GM19025 (cell line): ENCODE data around the gene ZSWIM6.

Source experiments
- ATAC-seq: cut with Tn5 transposase; IDR thresholded peaks from one replicate; pipeline ENCODE4 v1.9.1; 2021; ENCODE audit warnings: mild to moderate bottlenecking, low read depth, moderate library complexity; ENCODE audit not compliant: unreplicated experiment

Gene ZSWIM6

DNA sequence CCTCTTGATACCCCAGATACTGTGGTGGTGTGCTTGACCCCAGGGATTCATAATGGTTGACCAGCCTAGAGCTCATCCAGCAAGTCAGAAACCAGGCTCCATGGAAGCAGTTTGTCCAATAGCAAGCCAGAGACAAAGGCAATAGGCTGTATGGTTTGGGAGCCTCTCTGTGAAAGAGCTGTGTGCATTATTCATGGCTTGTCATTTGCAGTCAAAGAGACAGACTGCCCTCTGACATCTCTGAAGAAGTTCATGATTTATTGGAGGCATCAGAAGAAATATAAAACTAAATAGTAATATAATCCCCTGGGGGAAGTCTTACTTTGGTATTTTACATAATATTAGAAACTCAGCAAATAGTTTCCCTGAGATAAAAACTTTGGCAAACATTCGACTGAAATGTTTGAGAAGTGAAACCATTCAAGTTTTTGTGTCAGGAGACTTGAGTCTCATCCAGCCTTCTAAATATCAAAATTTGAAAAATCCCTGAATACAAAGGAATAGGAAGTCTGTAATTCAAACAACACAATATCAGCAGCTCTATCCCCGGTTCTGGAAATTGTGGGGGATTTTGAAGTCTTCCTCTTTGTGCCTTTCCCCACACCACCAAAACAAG, 250.3 kb downstream of the ZSWIM6 start:
- no peak for ATAC-seq

DNA sequence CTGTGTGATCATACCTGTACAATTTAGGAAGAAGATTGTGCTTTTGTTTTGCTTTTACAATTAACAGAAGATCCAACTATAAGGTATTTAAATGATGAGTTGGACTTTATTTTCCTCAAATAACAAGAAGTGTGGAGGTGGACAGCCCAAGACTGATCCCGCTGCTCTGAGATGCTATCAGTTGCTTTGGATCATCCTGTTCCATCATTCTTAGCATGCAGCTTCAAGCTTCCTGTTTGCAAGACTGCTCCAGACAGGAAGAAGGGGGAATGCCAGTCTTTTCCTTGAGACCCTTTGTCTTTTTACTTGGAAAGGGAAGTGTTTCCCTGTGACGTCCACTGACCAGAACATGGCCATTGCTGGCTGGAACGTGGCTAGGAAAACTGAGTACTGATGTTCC, 250.8 kb downstream of the ZSWIM6 start:
- ATAC-seq, result no peak

DNA sequence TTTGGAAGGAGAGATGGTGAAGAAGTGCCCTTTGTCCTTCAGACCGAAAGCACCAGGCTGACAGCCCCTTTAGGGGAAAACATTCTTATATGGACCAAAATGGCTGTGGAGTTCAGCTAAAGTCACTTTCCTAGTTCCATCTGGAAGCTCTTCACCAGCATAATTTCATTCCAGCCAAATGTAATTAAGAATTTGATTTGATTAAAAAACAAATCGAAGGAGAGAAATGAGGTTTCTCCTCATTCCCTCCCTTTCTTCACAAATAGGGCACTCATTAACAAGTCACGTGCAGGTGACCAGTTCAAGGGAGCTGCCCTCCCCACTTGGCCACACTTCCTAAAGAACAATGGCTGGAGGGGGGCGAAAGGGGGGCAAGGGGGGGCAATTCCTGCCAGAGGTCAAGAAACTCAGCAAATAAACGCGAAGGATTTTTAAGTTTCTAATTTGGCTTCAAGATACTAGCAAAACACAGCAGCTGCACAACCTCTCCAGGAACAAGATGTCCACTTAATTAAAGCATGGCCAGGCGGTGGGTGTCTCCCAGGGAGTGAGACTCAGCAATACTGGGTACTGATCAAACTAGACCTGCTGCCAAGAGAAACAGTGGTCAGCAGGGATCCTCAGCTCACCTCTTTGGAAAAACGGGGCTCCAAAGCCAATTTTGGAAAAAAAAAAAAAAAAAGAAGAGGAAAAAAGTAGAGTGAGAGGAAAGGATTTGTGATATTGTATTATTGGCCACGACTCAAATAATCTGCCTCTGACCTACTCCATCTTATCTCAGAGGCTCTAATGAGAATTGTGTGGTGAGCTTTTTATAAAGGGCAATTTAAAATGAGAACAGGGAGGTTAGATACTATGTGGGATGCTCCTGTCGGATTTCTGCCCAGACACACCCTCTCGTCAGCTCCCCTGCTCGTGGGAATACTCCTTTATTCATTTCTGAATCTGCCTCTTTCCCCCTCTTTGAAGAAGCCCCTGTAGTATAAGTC, 254.3 kb downstream of the ZSWIM6 start:
- ATAC-seq, result no peak

DNA sequence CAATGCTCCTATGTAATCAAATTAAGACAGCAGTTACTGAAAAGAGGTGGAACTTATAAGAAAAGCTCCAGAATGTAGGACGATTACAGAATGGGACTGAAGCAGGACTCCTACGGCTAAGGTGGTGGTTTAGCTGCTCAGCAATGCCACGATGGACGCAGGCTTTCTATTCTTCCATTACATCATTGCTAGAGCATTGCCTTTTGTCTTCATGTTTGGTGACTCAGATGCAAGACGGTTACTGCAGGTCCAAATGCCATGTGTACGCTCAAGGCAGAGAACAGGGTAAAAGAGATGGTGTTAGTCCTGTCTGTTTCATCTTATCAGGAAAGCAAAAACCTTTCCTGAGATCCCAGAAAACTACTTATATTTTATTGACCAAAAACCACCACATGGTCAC, 255.1 kb downstream of the ZSWIM6 start:
- no peak for ATAC-seq

DNA sequence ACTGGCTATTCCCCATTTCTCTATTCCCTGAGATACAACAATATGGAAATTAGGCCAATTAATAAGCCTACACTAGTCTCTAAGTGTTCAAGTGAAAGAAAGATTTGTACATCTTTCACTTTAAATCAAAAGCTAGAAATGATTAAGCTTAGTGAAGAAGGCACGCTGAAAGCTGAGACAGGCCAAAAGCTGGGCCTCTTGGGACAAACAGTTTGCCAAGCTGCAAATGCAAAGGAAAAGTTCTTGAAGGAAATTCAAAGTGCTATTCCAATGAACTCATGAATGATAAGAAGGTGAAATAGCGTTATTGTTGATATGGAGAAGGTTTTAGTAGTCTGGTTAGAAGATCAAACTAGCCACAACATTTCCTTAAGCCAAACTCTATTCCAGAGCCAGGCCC, 256.2 kb downstream of the ZSWIM6 start:
- no peak for ATAC-seq

DNA sequence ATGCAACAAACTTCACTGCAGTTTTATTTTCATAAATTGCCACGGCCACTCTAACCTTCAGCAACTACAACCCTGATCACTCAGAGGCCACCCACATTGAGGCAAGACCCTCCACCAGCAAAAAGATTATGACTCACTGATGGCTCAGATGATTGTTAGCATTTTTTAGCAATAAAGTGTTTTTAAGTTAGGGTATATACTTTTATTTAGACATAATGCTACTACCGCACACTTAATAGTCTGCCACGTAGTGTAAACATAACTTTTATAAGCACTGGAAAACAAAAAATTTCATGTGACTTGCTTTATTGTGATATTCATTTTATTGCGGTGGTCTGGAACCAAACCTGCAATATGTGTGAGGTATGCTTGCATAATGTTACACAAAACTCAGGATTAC, 257.9 kb downstream of the ZSWIM6 start:
- ATAC-seq, result no peak

DNA sequence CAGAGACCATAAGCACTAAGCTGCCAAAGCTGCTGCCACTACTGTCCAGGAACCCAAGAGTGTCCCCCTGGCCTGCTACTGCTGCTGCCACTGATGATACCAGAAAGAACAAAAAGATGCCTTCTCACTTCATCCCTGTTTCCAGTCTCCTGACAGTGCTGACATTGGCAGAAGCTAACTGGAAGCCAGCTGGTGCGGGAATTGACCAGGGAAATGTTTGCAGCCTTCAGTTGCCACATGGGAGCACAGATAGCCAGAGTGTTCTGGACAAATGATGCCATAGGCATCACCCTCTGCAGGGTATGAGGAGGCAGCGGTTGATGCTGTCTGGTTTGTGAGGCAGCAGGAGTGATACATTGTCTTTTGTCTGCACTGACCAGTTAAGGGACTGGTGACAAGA, 258.4 kb downstream of the ZSWIM6 start:
- no peak for ATAC-seq

DNA sequence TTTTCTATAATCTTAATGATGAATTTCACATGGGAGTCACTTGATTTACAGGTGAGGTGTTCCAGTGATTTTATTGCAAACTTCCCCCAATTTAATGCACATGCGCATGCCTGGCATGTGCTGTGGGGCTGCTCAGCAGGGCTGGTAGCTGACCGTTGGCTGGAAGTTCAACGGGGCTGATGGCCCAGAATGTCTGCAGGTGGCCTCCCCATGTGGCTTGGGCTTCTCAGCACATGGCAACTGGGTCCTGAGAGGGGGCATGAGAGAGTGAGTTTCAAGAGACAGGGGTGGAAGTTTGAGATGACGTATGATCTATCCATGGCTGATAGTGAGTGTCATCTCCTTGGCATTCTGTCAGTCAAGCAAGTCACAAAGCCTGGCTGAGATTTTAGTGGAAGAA, 259.8 kb downstream of the ZSWIM6 start:
- ATAC-seq, result no peak

DNA sequence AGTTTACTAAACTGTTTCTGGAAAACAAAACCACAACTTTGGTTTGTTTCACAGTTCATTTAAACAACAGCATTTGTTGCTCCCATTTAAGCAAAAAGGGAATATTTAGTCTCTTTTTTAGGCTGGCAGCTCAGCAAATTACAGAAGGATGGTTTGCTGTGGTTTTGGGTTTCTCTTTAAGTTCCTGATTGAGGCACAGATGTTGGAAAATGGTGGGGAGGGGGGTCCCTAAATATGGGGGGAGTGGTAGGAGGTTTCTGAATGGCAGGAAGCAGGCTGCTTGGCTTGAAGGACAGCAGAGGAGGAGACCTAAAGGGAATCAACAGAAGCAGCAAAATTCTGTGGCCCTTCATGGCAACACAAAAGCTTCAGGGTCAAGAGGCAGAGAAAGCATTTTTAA, 263.4 kb downstream of the ZSWIM6 start:
- ATAC-seq, result no peak
